Keratinocyte (primary cell): Measurements from ENCODE around the gene KCNK16. TPM values are rescaled to one million over a fixed set of nuclear protein-coding genes. Genes with fewer than 3 reads are reported as not detected.

Experiments
- DNase-seq: peaks from one replicate; pipeline ENCODE4 v3.0.0-alpha.2; 2011; ENCODE audit warnings: low read depth, missing footprints, low spot score
- FAIRE-seq: peaks from 2 replicates; lab custom pipeline; 2011; peaks lifted over from hg19 to GRCh38; lab: Jason Lieb, UNC
- H2AFZ ChIP-seq: 2 replicates; pipeline ENCODE4 v1.6.0; 2012; ENCODE audit warnings: low read length, control low read depth, inconsistent platforms; ENCODE audit not compliant: control insufficient read depth
- H3K27ac ChIP-seq: 2 replicates; pipeline ENCODE4 v1.5.1; 2011; ENCODE audit warnings: low read length; ENCODE audit not compliant: control insufficient read depth, insufficient read depth
- H3K27me3 ChIP-seq: 3 replicates; pipeline ENCODE4 v1.6.0; 2011; ENCODE audit warnings: low read length; ENCODE audit not compliant: control insufficient read depth, insufficient read depth; ENCODE audit errors: extremely low read depth
- H3K36me3 ChIP-seq, 2 experiments: 2 replicates in 1 of 2; 3 replicates in 1 of 2; pipeline ENCODE4 v1.5.1; 2011; ENCODE audit warnings: low read length in 2 of 2, mild to moderate bottlenecking in 1 of 2; ENCODE audit not compliant: control insufficient read depth in 2 of 2, insufficient read depth in 2 of 2; ENCODE audit errors: extremely low read depth in 1 of 2
- H3K4me1 ChIP-seq: 3 replicates; pipeline ENCODE4 v1.5.1; 2011; ENCODE audit warnings: low read length; ENCODE audit not compliant: control insufficient read depth, insufficient read depth; ENCODE audit errors: extremely low read depth
- H3K4me2 ChIP-seq: 3 replicates; pipeline ENCODE4 v1.6.0; 2011; ENCODE audit warnings: low read depth, low read length; ENCODE audit not compliant: control insufficient read depth, insufficient read depth; ENCODE audit errors: extremely low read depth
- H3K4me3 ChIP-seq, 3 experiments: fragments of 200-600 bp in 1 of 3; sonication (generic) in 1 of 3; 2 replicates in 2 of 3; 3 replicates in 1 of 3; pipeline ENCODE4 v1.5.1; 2011 to 2016; ENCODE audit warnings: low read length in 3 of 3, mild to moderate bottlenecking in 3 of 3, control low read depth in 2 of 3, inconsistent platforms in 1 of 3, low read depth in 1 of 3, mixed read lengths in 1 of 3, mixed run types in 1 of 3, moderate library complexity in 1 of 3; ENCODE audit not compliant: control insufficient read depth in 2 of 3, insufficient read depth in 2 of 3; ENCODE audit errors: extremely low read depth in 1 of 3
- H3K79me2 ChIP-seq: 2 replicates; pipeline ENCODE4 v1.6.0; 2012; ENCODE audit warnings: low read length; ENCODE audit not compliant: control insufficient read depth, insufficient read depth
- H3K9ac ChIP-seq: 3 replicates; pipeline ENCODE4 v1.6.0; 2011; ENCODE audit warnings: low read length; ENCODE audit not compliant: control insufficient read depth, insufficient read depth; ENCODE audit errors: extremely low read depth
- H3K9me1 ChIP-seq: 3 replicates; pipeline ENCODE4 v1.6.0; 2011; ENCODE audit warnings: low read length; ENCODE audit not compliant: control insufficient read depth, insufficient read depth; ENCODE audit errors: extremely low read depth
- H3K9me3 ChIP-seq: 2 replicates; pipeline ENCODE4 v1.5.1; 2012; ENCODE audit warnings: low read depth, low read length; ENCODE audit not compliant: control insufficient read depth
- H4K20me1 ChIP-seq: 3 replicates; pipeline ENCODE4 v1.6.0; 2011; ENCODE audit warnings: low read length; ENCODE audit not compliant: control insufficient read depth, insufficient read depth; ENCODE audit errors: extremely low read depth
- CTCF ChIP-seq, 3 experiments: IDR thresholded peaks in 1 of 3; conservative IDR thresholded peaks in 1 of 3; optimal IDR thresholded peaks in 1 of 3; 2 replicates in 2 of 3; 3 replicates in 1 of 3; pipeline versions ENCODE3 to v1.5.1; 2011; ENCODE audit warnings: low read length in 3 of 3, mild to moderate bottlenecking in 3 of 3, moderate library complexity in 2 of 3, control low read depth in 1 of 3, inconsistent platforms in 1 of 3; ENCODE audit not compliant: insufficient read depth in 2 of 3; ENCODE audit errors: extremely low read depth in 1 of 3
- EZH2 ChIP-seq: IDR thresholded peaks from one replicate; pipeline ENCODE4 v1.6.1; 2012; ENCODE audit warnings: inconsistent platforms, mild to moderate bottlenecking, low read length, moderate library complexity
- dilution Hi-C: fragments of 300-500 bp; cut with MboI; formaldehyde crosslinking; loops from one replicate; pipeline ENCODE4 v1.7.0; 2020; ENCODE audit warnings: low sequenced_read_pairs; ENCODE audit not compliant: extremely low pct_ligation_motif_present
- polyA plus RNA-seq, 5 experiments: library from polyadenylated mRNA; depleted of rRNA in 3 of 5; stranded (reverse) in 3 of 5; stranded (forward) in 1 of 5; unstranded in 1 of 5; fragments of >200 nt; gene quantifications; 1 replicate in 1 of 5; 2 replicates in 3 of 5; 3 replicates in 1 of 5; pipeline versions ENCODE4 v1.2.1 to v1.2.3, GENCODE V29; 2011 to 2012; ENCODE audit warnings: missing spikeins in 2 of 5, low read depth in 1 of 5, low replicate concordance in 1 of 5

KCNK16 gene
- polyA plus RNA-seq, 1 donor (not counting 4 experiments of a cell fraction or from before 2014, with no cell fraction given): not detected

GRCh38 chr6:39295611-39296011, 26.9 kb downstream of the KCNK16 start:
- TF ChIP-seq EZH2: no peak
- no peak for TF ChIP-seq CTCF (optimal IDR thresholded peaks at IDR 0.05 in 1 of 3, IDR thresholded peaks at IDR 0.05 in 1 of 3, conservative IDR thresholded peaks at IDR 0.05 in 1 of 3; ENCODE audit: extremely low read depth in 1 of 3, insufficient read depth in 2 of 3, low read length in 3 of 3)
- dilution Hi-C loops: no loop called here
- Histone ChIP-seq H3K27me3 (peaks cover 11% of the 10 kb centered on the region), H3K4me2 (no peak overlapping the region), H3K4me1 (no peaks in the 10 kb centered on the region), H3K36me3 (no peaks in the 10 kb centered on the region), H3K79me2 (no peaks in the 10 kb centered on the region), H4K20me1 (no peaks in the 10 kb centered on the region), H3K9ac (no peak overlapping the region), H3K27ac (no peak overlapping the region), H3K9me1 (no peaks in the 10 kb centered on the region), H3K9me3 (no peaks in the 10 kb centered on the region), H2AFZ (no peak overlapping the region), H3K4me3 (no peak overlapping the region)
- DNase-seq (no peak), FAIRE-seq (no peak)

- FAIRE-seq: no peak
- dilution Hi-C loops: no loop called here
Observed at GRCh38 chr6:39294899-39295298, 27.6 kb downstream of the KCNK16 start.

More at GRCh38 chr6:39294899-39295298, 27.6 kb downstream of the KCNK16 start:
- Histone ChIP-seq H2AFZ (no peak overlapping the region), H3K4me2 (no peak overlapping the region), H3K9me3 (no peaks in the 10 kb centered on the region), H3K4me1 (no peaks in the 10 kb centered on the region), H3K4me3 (no peak overlapping the region), H3K9me1 (no peaks in the 10 kb centered on the region), H3K9ac (no peak overlapping the region), H4K20me1 (no peaks in the 10 kb centered on the region), H3K27me3 (peaks cover 11% of the 10 kb centered on the region), H3K27ac (no peak overlapping the region), H3K36me3 (no peaks in the 10 kb centered on the region), H3K79me2 (no peaks in the 10 kb centered on the region)
- no peak for DNase-seq
- TF ChIP-seq CTCF (optimal IDR thresholded peaks at IDR 0.05 in 1 of 3, IDR thresholded peaks at IDR 0.05 in 1 of 3, conservative IDR thresholded peaks at IDR 0.05 in 1 of 3; ENCODE audit: extremely low read depth in 1 of 3, insufficient read depth in 2 of 3, low read length in 3 of 3) (no peak), EZH2 (no peak)
